Mesendoderm (in vitro differentiated cells): ENCODE results near the gene CUTC.

Experiments
- DNase-seq: peaks from one replicate; pipeline ENCODE4 v3.0.0; 2013
- H2AK5ac ChIP-seq: 2 replicates; pipeline ENCODE4 v1.6.1; 2013; ENCODE audit warnings: low read length, inconsistent platforms
- H2BK120ac ChIP-seq: 2 replicates; pipeline ENCODE4 v1.6.1; 2013; ENCODE audit warnings: low read depth, mild to moderate bottlenecking, low read length, moderate library complexity, mixed read lengths
- H2BK15ac ChIP-seq: replicated peaks from 2 replicates; pipeline ENCODE4 v1.6.1; 2013; ENCODE audit warnings: low read depth, mild to moderate bottlenecking, moderate library complexity
- H2BK5ac ChIP-seq: 2 replicates; pipeline ENCODE4 v1.6.1; 2013; ENCODE audit warnings: low read length, inconsistent platforms
- H3K18ac ChIP-seq: 2 replicates; pipeline ENCODE4 v1.6.1; 2013; ENCODE audit warnings: mild to moderate bottlenecking, low read length, mixed read lengths
- H3K23ac ChIP-seq: one replicate; pipeline ENCODE4 v1.6.1; 2013; ENCODE audit warnings: low read length
- H3K27ac ChIP-seq: 2 replicates; pipeline ENCODE4 v1.5.1; 2013; ENCODE audit warnings: low read depth, mild to moderate bottlenecking, inconsistent platforms, low read length, moderate library complexity
- H3K27me3 ChIP-seq: 2 replicates; pipeline ENCODE4 v1.6.1; 2013; ENCODE audit warnings: low read length, control low read depth, mild to moderate bottlenecking, inconsistent platforms; ENCODE audit not compliant: insufficient read depth, poor library complexity
- H3K36me3 ChIP-seq: 2 replicates; pipeline ENCODE4 v1.6.1; 2013; ENCODE audit warnings: low read length, inconsistent platforms; ENCODE audit not compliant: control insufficient read depth, insufficient read depth
- H3K4ac ChIP-seq: one replicate; pipeline ENCODE4 v1.6.1; 2013; ENCODE audit warnings: low read depth, mild to moderate bottlenecking, low read length, moderate library complexity
- H3K4me1 ChIP-seq: 2 replicates; pipeline ENCODE4 v1.6.1; 2013; ENCODE audit warnings: low read depth, low read length, inconsistent platforms; ENCODE audit not compliant: control insufficient read depth
- H3K4me2 ChIP-seq: 2 replicates; pipeline ENCODE4 v1.6.1; 2013; ENCODE audit warnings: low read length
- H3K4me3 ChIP-seq: 2 replicates; pipeline ENCODE4 v1.5.1; 2013; ENCODE audit warnings: mild to moderate bottlenecking, low read length
- H3K56ac ChIP-seq: one replicate; pipeline ENCODE4 v1.6.1; 2013; ENCODE audit warnings: low read length
- H3K79me1 ChIP-seq: 2 replicates; pipeline ENCODE4 v1.6.1; 2013; ENCODE audit warnings: low read length, inconsistent platforms
- H3K79me2 ChIP-seq: 2 replicates; pipeline ENCODE4 v1.6.1; 2013; ENCODE audit warnings: mild to moderate bottlenecking, low read length; ENCODE audit not compliant: control insufficient read depth, insufficient read depth
- H3K9ac ChIP-seq: 2 replicates; pipeline ENCODE4 v1.6.1; 2013; ENCODE audit warnings: low read length, inconsistent platforms
- H4K5ac ChIP-seq: one replicate; pipeline ENCODE4 v1.6.1; 2013; ENCODE audit warnings: low read length
- H4K8ac ChIP-seq: one replicate; pipeline ENCODE4 v1.6.1; 2013; ENCODE audit warnings: low read depth, mild to moderate bottlenecking, control low read depth, low read length, moderate library complexity
- WGBS: extraction: QIAGEN DNeasy Blood & Tissue Kit; methylation state at CpG from one replicate; pipeline ENCODE4 v1.1.7; 2013; ENCODE audit warnings: low lambda C conversion rate, missing lambda C conversion rate; ENCODE audit not compliant: insufficient coverage; ENCODE audit errors: extremely low coverage; 5-methylcytosine and 5-hydroxymethylcytosine counted together

Gene CUTC

GRCh38 chr10:99781734-99782429, 49.8 kb downstream of the CUTC start:
- no peaks in the 10 kb centered on the region for H3K79me1 ChIP-seq
- H3K9ac ChIP-seq = no peak overlapping the region
- no peak overlapping the region for H3K56ac ChIP-seq
- H3K4me1 ChIP-seq = peaks cover 3% of the 10 kb centered on the region
- H3K36me3 ChIP-seq = no peaks in the 10 kb centered on the region
- H2BK5ac ChIP-seq = no peak overlapping the region
- H3K79me2 ChIP-seq = no peaks in the 10 kb centered on the region
- no peak overlapping the region for H3K4me2 ChIP-seq
- H3K18ac ChIP-seq = no peak overlapping the region
- no peak overlapping the region for H2BK120ac ChIP-seq
- H3K4ac ChIP-seq = no peak overlapping the region
- no peak overlapping the region for H3K23ac ChIP-seq
- no peak overlapping the region for H2BK15ac ChIP-seq
- H3K27me3 ChIP-seq = no peaks in the 10 kb centered on the region
- no peak for DNase-seq
- no peak overlapping the region for H4K8ac ChIP-seq
- no peak overlapping the region for H2AK5ac ChIP-seq
- H3K27ac ChIP-seq = no peak overlapping the region
- H3K4me3 ChIP-seq = no peak overlapping the region
- H4K5ac ChIP-seq = no peak overlapping the region
- no CpG with 5 or more reads among the region's 5 CpGs for WGBS

- H2BK15ac ChIP-seq = no peak within 1 kb of the TSS
- H3K27ac ChIP-seq = no peak within 1 kb of the TSS
- WGBS = no CpG with 5 or more reads among the region's 7 CpGs
- no peak within 1 kb of the TSS for H2AK5ac ChIP-seq
- H3K23ac ChIP-seq = no peak within 1 kb of the TSS
- H3K79me2 ChIP-seq = no peaks in the 10 kb centered on the region
- no peak within 1 kb of the TSS for H3K4me2 ChIP-seq
- H3K4ac ChIP-seq = no peak within 1 kb of the TSS
- H3K18ac ChIP-seq = no peak within 1 kb of the TSS
- no peak within 1 kb of the TSS for H3K4me3 ChIP-seq
- H4K8ac ChIP-seq = no peak within 1 kb of the TSS
- no peaks in the 10 kb centered on the region for H3K36me3 ChIP-seq
- no peak for DNase-seq
- peaks cover 3% of the 10 kb centered on the region for H3K4me1 ChIP-seq
- H4K5ac ChIP-seq = no peak within 1 kb of the TSS
- H3K9ac ChIP-seq = no peak within 1 kb of the TSS
- H3K56ac ChIP-seq = no peak within 1 kb of the TSS
- no peak within 1 kb of the TSS for H2BK120ac ChIP-seq
- no peaks in the 10 kb centered on the region for H3K27me3 ChIP-seq
- no peaks in the 10 kb centered on the region for H3K79me1 ChIP-seq
- no peak within 1 kb of the TSS for H2BK5ac ChIP-seq
Measured at GRCh38 chr10:99782447-99783286, 50.6 kb downstream of the CUTC start, which contains the start of gene ABCC2. ABCC2 (plus strand) TSS chr10:99782640; CDS start chr10:99782845, 205 bp downstream.

GRCh38 chr10:99784016-99784726, 52.1 kb downstream of the CUTC start:
- Histone ChIP-seq H2BK120ac (no peak overlapping the region), H3K4ac (no peak overlapping the region), H2BK5ac (no peak overlapping the region), H4K5ac (no peak overlapping the region), H3K9ac (no peak overlapping the region), H3K4me2 (no peak overlapping the region), H3K23ac (no peak overlapping the region), H3K27ac (no peak overlapping the region), H3K79me2 (no peaks in the 10 kb centered on the region), H2BK15ac (peak overlapping the region; percentile 74), H3K18ac (peak overlapping the region; percentile 28), H3K79me1 (no peaks in the 10 kb centered on the region), H3K36me3 (no peaks in the 10 kb centered on the region), H3K4me1 (peaks cover 3% of the 10 kb centered on the region), H2AK5ac (no peak overlapping the region), H3K27me3 (no peaks in the 10 kb centered on the region), H4K8ac (no peak overlapping the region), H3K4me3 (no peak overlapping the region), H3K56ac (no peak overlapping the region)
- no CpG with 5 or more reads among the region's 7 CpGs for WGBS
- no peak for DNase-seq

DNA sequence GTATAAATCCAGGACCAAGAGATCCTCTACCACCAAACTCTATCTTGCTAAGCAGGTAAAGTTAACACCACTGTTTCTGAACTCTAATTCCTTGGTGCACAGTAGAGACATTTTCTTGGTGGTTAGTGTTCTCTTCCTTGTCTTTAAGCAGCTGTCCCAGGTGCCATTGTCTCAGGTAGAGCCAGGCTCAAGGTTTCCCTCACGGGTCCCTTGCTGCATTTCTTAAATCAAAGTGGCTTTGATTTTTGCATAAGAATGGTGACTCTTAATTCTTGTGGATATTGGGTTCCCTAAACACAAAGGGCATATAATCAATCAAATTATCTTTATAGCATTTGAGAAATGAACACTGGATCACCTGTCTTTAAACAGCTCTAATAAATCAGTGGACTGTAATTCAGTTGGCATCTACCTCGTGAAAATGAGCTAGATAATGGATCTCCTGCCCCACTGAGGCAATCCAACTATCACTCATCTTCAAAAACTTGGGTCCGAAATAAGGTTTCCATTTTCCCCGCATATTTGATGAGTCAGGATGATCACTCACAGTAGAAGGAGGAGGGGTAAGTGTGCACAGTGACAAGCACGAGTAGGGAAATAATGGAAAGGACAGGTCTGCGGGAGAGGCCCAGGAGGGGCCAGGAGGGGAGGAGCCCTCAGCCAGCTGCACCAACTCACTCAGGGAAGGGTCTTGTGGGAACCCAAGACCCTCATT, 52.9 kb downstream of the CUTC start:
- no peaks in the 10 kb centered on the region for H3K79me1 ChIP-seq
- no peak overlapping the region for H3K27ac ChIP-seq
- DNase-seq = no peak
- no peak overlapping the region for H3K23ac ChIP-seq
- H3K36me3 ChIP-seq = no peaks in the 10 kb centered on the region
- H3K9ac ChIP-seq = no peak overlapping the region
- H3K4ac ChIP-seq = no peak overlapping the region
- no peak overlapping the region for H4K5ac ChIP-seq
- H3K4me3 ChIP-seq = no peak overlapping the region
- peak overlapping the region; percentile 28 for H3K18ac ChIP-seq
- no peaks in the 10 kb centered on the region for H3K79me2 ChIP-seq
- no peak overlapping the region for H2BK120ac ChIP-seq
- H3K56ac ChIP-seq = no peak overlapping the region
- H2BK15ac ChIP-seq = peak overlapping the region; percentile 74
- H3K4me2 ChIP-seq = no peak overlapping the region
- no peak overlapping the region for H2BK5ac ChIP-seq
- WGBS = no CpG with 5 or more reads among the region's 6 CpGs
- H2AK5ac ChIP-seq = no peak overlapping the region
- H4K8ac ChIP-seq = no peak overlapping the region
- no peaks in the 10 kb centered on the region for H3K27me3 ChIP-seq
- no peaks in the 10 kb centered on the region for H3K4me1 ChIP-seq

GRCh38 chr10:99785646-99786045, 53.6 kb downstream of the CUTC start:
- Histone ChIP-seq H3K18ac (no peak overlapping the region), H3K23ac (no peak overlapping the region), H3K4me1 (no peaks in the 10 kb centered on the region), H3K4me3 (no peak overlapping the region), H3K56ac (no peak overlapping the region), H3K36me3 (no peaks in the 10 kb centered on the region), H3K79me1 (no peaks in the 10 kb centered on the region), H3K4ac (no peak overlapping the region), H4K8ac (no peak overlapping the region), H3K27me3 (no peaks in the 10 kb centered on the region), H4K5ac (no peak overlapping the region), H3K4me2 (no peak overlapping the region), H2BK5ac (no peak overlapping the region), H3K27ac (no peak overlapping the region), H2AK5ac (no peak overlapping the region), H2BK15ac (no peak overlapping the region), H2BK120ac (no peak overlapping the region), H3K9ac (no peak overlapping the region), H3K79me2 (no peaks in the 10 kb centered on the region)
- peak; percentile 87 for DNase-seq
- WGBS = no CpG with 5 or more reads among the region's 6 CpGs
